ENCODE measurements around the gene NSUN5. TPM values are rescaled to one million over a fixed set of nuclear protein-coding genes. Genes with fewer than 3 reads are reported as not detected.

Gene NSUN5
- total and polyA plus RNA-seq, 9 of the 15 experiments (the other 6 are each of a cell fraction or from before 2014, with no cell fraction given) = 4.7 to 115 (median 43.0) TPM

DNA sequence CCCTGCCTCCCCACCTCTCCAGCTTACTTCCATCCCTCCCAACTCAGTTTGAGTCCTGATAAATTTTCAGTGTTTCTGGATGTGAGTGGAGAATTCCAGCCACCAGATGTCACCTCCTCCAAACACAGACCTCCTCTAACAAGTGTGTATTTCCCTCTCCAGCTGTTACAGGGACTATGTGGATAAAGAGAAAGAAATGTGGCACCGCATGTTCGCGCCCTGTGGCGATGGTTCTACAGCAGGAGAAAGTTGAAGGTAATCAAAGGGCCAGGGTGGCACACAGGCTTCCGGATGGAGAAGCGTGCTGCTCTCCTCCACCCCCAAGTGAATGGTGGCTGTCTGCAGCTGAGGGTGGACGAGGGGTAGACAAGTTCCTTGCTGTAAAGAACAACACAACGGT, 34.0 kb upstream of the NSUN5 start:
- H3K4me1 ChIP-seq (replicated peaks in 1 of 2; ENCODE audit: control insufficient read depth in 2 of 2, insufficient read depth in 2 of 2, low read length in 2 of 2) = peaks cover 4 to 6% of the 10 kb centered on the region in 2 experiments; a peak in 1 of 5 replicates
- CTCF ChIA-PET (ENCODE audit: low intra/inter-chr PET ratio) = interaction anchor here (1.4 to 1.5 kb wide), 2 partner anchors 108 to 110 kb away, joined by 4 to 7 read pairs; no protein-coding TSS in a partner anchor
- no peaks in the 10 kb centered on the region for H4K20me1 ChIP-seq (replicated peaks; ENCODE audit: control insufficient read depth, insufficient read depth, low read length)
- H3K27me3 ChIP-seq (ENCODE audit: control insufficient read depth in 2 of 2, insufficient read depth in 2 of 2, low read length in 2 of 2) = peaks cover 52 to 73% of the 10 kb centered on the region in 2 experiments
- WGBS (ENCODE audit: insufficient coverage, low coverage, missing lambda C conversion rate) = 59% methylated on average over 8 of the region's 8 CpGs
- H3K9ac ChIP-seq (ENCODE audit: insufficient read depth in 1 of 2, low read depth in 2 of 2, low read length in 2 of 2) = no peak overlapping the region
- in situ Hi-C loops (cut with MboI) (no loop called here), intact Hi-C loops (cut with micrococcal nuclease) (loop anchor here (2.0 to 5.0 kb wide), 2 partner anchors 95 to 110 kb away; no protein-coding TSS in a partner anchor)
- POLR2A ChIA-PET = interaction anchor here (0.6 to 0.7 kb wide), 2 partner anchors 19 to 640 kb away, joined by 3 to 4 read pairs; no protein-coding TSS in a partner anchor
- H2AFZ ChIP-seq (ENCODE audit: low read depth, low read length) = no peak overlapping the region
- no peaks in the 10 kb centered on the region for H3K9me1 ChIP-seq (ENCODE audit: control insufficient read depth, insufficient read depth, low read length)
- no peaks in the 10 kb centered on the region for H3K36me3 ChIP-seq (ENCODE audit: control insufficient read depth, insufficient read depth, low read length)
- ATAC-seq (peak; percentile 74), FAIRE-seq (no peak), DNase-seq (ENCODE audit: extremely low read depth in 1 of 4, low spot score in 3 of 4) (peak in 1 of 4 experiments; percentile 28)
- H3K9me3 ChIP-seq (replicated peaks; ENCODE audit: control insufficient read depth, insufficient read depth, low read depth, low read length) = no peaks in the 10 kb centered on the region
- no peak overlapping the region for H3K4me3 ChIP-seq
- H3K27ac ChIP-seq (ENCODE audit: extremely low read depth, low read depth, low read length) = no peak overlapping the region
- H3K79me2 ChIP-seq (ENCODE audit: control insufficient read depth, insufficient read depth, low read length) = no peaks in the 10 kb centered on the region
- H3K4me2 ChIP-seq (ENCODE audit: insufficient read depth, low read length) = peak overlapping the region; percentile 5; the same call in 1 of the 2 replicates
- no TSS peak for BruUV-seq (replicated peaks)
- 0 out of 4 replicates have a peak, but pooled peaks of 1 of the 2 experiments have one; percentile 29 for TF ChIP-seq MAZ (CRISPR knock-in tag; conservative IDR thresholded peaks at IDR 0.05 in 1 of 2, IDR thresholded peaks at IDR 0.05 in 1 of 2)
- TF ChIP-seq, protein P1, sequence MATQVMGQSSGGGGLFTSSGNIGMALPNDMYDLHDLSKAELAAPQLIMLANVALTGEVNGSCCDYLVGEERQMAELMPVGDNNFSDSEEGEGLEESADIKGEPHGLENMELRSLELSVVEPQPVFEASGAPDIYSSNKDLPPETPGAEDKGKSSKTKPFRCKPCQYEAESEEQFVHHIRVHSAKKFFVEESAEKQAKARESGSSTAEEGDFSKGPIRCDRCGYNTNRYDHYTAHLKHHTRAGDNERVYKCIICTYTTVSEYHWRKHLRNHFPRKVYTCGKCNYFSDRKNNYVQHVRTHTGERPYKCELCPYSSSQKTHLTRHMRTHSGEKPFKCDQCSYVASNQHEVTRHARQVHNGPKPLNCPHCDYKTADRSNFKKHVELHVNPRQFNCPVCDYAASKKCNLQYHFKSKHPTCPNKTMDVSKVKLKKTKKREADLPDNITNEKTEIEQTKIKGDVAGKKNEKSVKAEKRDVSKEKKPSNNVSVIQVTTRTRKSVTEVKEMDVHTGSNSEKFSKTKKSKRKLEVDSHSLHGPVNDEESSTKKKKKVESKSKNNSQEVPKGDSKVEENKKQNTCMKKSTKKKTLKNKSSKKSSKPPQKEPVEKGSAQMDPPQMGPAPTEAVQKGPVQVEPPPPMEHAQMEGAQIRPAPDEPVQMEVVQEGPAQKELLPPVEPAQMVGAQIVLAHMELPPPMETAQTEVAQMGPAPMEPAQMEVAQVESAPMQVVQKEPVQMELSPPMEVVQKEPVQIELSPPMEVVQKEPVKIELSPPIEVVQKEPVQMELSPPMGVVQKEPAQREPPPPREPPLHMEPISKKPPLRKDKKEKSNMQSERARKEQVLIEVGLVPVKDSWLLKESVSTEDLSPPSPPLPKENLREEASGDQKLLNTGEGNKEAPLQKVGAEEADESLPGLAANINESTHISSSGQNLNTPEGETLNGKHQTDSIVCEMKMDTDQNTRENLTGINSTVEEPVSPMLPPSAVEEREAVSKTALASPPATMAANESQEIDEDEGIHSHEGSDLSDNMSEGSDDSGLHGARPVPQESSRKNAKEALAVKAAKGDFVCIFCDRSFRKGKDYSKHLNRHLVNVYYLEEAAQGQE (IDR thresholded peaks at IDR 0.05; ENCODE audit: borderline replicate concordance) = peak; percentile 49; the same call in 1 of the 2 replicates
- TF ChIP-seq, protein P1 (CRISPR knock-in tag; IDR thresholded peaks at IDR 0.05; ENCODE audit: low read depth) = no peak

Data from K562 (cell line).